ENCODE measurements around the gene HELZ2.

- TF ChIP-seq, protein P1, sequence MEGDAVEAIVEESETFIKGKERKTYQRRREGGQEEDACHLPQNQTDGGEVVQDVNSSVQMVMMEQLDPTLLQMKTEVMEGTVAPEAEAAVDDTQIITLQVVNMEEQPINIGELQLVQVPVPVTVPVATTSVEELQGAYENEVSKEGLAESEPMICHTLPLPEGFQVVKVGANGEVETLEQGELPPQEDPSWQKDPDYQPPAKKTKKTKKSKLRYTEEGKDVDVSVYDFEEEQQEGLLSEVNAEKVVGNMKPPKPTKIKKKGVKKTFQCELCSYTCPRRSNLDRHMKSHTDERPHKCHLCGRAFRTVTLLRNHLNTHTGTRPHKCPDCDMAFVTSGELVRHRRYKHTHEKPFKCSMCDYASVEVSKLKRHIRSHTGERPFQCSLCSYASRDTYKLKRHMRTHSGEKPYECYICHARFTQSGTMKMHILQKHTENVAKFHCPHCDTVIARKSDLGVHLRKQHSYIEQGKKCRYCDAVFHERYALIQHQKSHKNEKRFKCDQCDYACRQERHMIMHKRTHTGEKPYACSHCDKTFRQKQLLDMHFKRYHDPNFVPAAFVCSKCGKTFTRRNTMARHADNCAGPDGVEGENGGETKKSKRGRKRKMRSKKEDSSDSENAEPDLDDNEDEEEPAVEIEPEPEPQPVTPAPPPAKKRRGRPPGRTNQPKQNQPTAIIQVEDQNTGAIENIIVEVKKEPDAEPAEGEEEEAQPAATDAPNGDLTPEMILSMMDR (IDR thresholded peaks at IDR 0.05; ENCODE audit: low read depth, low read length, poor library complexity, severe bottlenecking): no peak
- no peak for TF ChIP-seq EZH2phosphoT487 (IDR thresholded peaks at IDR 0.05; ENCODE audit: borderline replicate concordance, low read length)
These were observed 48.9 kb downstream of the HELZ2 start for GRCh38 chr20:63525185-63525584.

Data from DOHH2 (cell line).